Mesendoderm (in vitro differentiated cells): ENCODE measurements around the gene ALDH1A3.

Source experiments
- DNase-seq: peaks from one replicate; pipeline ENCODE4 v3.0.0; 2013
- H2AK5ac ChIP-seq: 2 replicates; pipeline ENCODE4 v1.6.1; 2013; ENCODE audit warnings: low read length, inconsistent platforms
- H2BK120ac ChIP-seq: 2 replicates; pipeline ENCODE4 v1.6.1; 2013; ENCODE audit warnings: low read depth, mild to moderate bottlenecking, low read length, moderate library complexity, mixed read lengths
- H2BK15ac ChIP-seq: replicated peaks from 2 replicates; pipeline ENCODE4 v1.6.1; 2013; ENCODE audit warnings: low read depth, mild to moderate bottlenecking, moderate library complexity
- H2BK5ac ChIP-seq: 2 replicates; pipeline ENCODE4 v1.6.1; 2013; ENCODE audit warnings: low read length, inconsistent platforms
- H3K18ac ChIP-seq: 2 replicates; pipeline ENCODE4 v1.6.1; 2013; ENCODE audit warnings: mild to moderate bottlenecking, low read length, mixed read lengths
- H3K23ac ChIP-seq: one replicate; pipeline ENCODE4 v1.6.1; 2013; ENCODE audit warnings: low read length
- H3K27ac ChIP-seq: 2 replicates; pipeline ENCODE4 v1.5.1; 2013; ENCODE audit warnings: low read depth, mild to moderate bottlenecking, inconsistent platforms, low read length, moderate library complexity
- H3K27me3 ChIP-seq: 2 replicates; pipeline ENCODE4 v1.6.1; 2013; ENCODE audit warnings: low read length, control low read depth, mild to moderate bottlenecking, inconsistent platforms; ENCODE audit not compliant: insufficient read depth, poor library complexity
- H3K36me3 ChIP-seq: 2 replicates; pipeline ENCODE4 v1.6.1; 2013; ENCODE audit warnings: low read length, inconsistent platforms; ENCODE audit not compliant: control insufficient read depth, insufficient read depth
- H3K4ac ChIP-seq: one replicate; pipeline ENCODE4 v1.6.1; 2013; ENCODE audit warnings: low read depth, mild to moderate bottlenecking, low read length, moderate library complexity
- H3K4me1 ChIP-seq: 2 replicates; pipeline ENCODE4 v1.6.1; 2013; ENCODE audit warnings: low read depth, low read length, inconsistent platforms; ENCODE audit not compliant: control insufficient read depth
- H3K4me2 ChIP-seq: 2 replicates; pipeline ENCODE4 v1.6.1; 2013; ENCODE audit warnings: low read length
- H3K4me3 ChIP-seq: 2 replicates; pipeline ENCODE4 v1.5.1; 2013; ENCODE audit warnings: mild to moderate bottlenecking, low read length
- H3K56ac ChIP-seq: one replicate; pipeline ENCODE4 v1.6.1; 2013; ENCODE audit warnings: low read length
- H3K79me1 ChIP-seq: 2 replicates; pipeline ENCODE4 v1.6.1; 2013; ENCODE audit warnings: low read length, inconsistent platforms
- H3K79me2 ChIP-seq: 2 replicates; pipeline ENCODE4 v1.6.1; 2013; ENCODE audit warnings: mild to moderate bottlenecking, low read length; ENCODE audit not compliant: control insufficient read depth, insufficient read depth
- H3K9ac ChIP-seq: 2 replicates; pipeline ENCODE4 v1.6.1; 2013; ENCODE audit warnings: low read length, inconsistent platforms
- H4K5ac ChIP-seq: one replicate; pipeline ENCODE4 v1.6.1; 2013; ENCODE audit warnings: low read length
- H4K8ac ChIP-seq: one replicate; pipeline ENCODE4 v1.6.1; 2013; ENCODE audit warnings: low read depth, mild to moderate bottlenecking, control low read depth, low read length, moderate library complexity
- WGBS: extraction: QIAGEN DNeasy Blood & Tissue Kit; methylation state at CpG from one replicate; pipeline ENCODE4 v1.1.7; 2013; ENCODE audit warnings: low lambda C conversion rate, missing lambda C conversion rate; ENCODE audit not compliant: insufficient coverage; ENCODE audit errors: extremely low coverage; 5-methylcytosine and 5-hydroxymethylcytosine counted together

Gene ALDH1A3

DNA sequence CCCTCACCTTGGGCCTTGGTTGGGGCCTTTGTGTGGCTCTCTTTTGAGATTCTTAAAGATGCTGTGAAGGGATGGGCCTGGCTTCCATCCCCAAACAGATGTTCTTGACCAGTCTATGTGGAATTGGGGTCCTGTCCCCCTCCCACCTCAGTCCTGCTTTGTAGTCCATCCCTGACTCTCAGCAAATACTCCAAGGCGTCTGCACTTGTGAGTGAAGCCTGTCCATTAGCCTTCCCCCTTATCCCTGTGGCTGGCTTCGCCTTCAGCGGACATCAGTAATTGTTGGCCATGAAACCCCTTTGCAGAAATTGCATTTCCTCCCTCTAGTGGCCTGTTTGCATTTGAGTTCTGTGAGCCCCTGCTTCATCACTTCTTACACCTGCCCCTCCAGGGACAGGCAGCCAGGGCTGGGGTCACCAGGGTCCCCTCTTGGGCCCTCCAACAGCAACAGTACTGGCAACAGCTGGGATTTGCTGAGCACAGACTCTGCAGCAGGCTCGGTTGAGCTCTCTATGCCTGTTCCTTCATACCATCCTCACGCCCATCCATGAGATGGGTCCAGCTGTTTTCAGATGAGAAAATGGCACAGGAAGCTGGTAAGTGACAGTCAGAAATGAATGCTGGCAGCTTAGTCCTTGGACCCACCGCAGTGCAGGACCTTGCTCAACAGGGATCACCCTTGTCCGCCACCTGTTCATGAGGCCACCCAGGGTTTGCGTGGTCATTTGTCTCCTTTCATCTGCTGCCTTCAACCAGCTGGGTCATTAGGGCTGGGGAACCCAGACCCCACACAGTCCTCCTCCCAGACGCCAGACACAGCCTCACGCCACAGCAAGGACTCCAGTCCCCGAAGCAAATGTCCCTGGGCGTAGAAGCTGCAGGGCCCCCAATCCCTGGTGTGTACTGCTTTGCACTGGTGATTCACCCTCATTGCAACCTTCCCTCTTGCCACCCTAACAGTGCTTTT is 30.6 kb downstream of the ALDH1A3 start:
- Histone ChIP-seq H4K5ac (no peak overlapping the region), H3K36me3 (no peaks in the 10 kb centered on the region), H3K4me2 (no peak overlapping the region), H3K27ac (no peak overlapping the region), H3K27me3 (no peaks in the 10 kb centered on the region), H2BK5ac (no peak overlapping the region), H3K79me1 (no peaks in the 10 kb centered on the region), H3K18ac (no peak overlapping the region), H2BK120ac (no peak overlapping the region), H3K4me1 (no peaks in the 10 kb centered on the region), H3K4me3 (no peak overlapping the region), H3K23ac (no peak overlapping the region), H2BK15ac (no peak overlapping the region), H3K56ac (no peak overlapping the region), H3K79me2 (no peaks in the 10 kb centered on the region), H3K4ac (no peak overlapping the region), H3K9ac (no peak overlapping the region), H2AK5ac (no peak overlapping the region), H4K8ac (no peak overlapping the region)
- no peak for DNase-seq
- WGBS = no CpG with 5 or more reads among the region's 12 CpGs

DNA sequence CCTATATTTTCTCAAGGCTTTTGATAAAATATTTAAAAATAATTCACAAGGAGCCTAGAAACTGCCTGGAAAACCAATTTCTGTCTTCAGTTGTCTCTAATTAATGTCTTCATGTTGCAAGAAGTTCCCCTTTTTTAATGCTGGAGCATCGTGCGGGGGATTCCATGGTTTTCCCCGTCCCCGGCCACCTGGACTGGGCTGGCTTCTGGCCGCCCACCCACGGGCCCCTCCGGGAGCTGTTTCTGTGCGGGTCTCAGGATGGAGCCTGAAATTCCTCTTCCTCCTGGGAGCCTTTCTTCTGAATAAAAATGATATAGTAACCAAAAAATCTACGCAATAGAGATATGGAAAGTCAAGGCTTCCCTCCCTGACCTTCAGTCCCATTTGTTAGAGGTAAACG is 31.5 kb downstream of the ALDH1A3 start:
- Histone ChIP-seq H3K4me3 (no peak overlapping the region), H3K27me3 (no peaks in the 10 kb centered on the region), H3K79me2 (no peaks in the 10 kb centered on the region), H3K23ac (no peak overlapping the region), H2BK15ac (no peak overlapping the region), H3K79me1 (no peaks in the 10 kb centered on the region), H3K56ac (no peak overlapping the region), H3K9ac (no peak overlapping the region), H3K18ac (no peak overlapping the region), H3K4ac (no peak overlapping the region), H4K8ac (no peak overlapping the region), H3K36me3 (no peaks in the 10 kb centered on the region), H3K4me1 (no peaks in the 10 kb centered on the region), H3K4me2 (no peak overlapping the region), H2BK120ac (no peak overlapping the region), H2AK5ac (no peak overlapping the region), H4K5ac (no peak overlapping the region), H2BK5ac (no peak overlapping the region), H3K27ac (no peak overlapping the region)
- no CpG with 5 or more reads among the region's 10 CpGs for WGBS
- no peak for DNase-seq

DNA sequence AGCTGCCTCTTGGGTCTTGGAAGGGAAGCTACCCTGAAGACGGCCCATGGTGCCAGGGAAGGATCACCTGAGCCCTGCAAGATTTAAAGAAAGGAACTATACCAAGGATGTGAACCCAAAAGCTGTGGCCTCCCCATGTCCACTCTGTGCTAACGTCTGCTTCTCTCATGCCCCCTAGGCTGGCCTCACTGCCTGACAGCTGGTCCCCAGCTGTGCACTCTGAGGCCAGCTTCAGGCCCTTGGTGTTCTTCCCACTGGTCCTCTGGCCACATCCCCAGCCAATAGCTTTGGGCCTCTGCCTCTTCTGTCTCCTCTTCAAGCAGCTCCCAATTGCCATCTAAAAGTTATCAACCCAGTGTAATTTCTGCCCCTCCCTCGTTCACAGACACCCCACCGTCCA is 34.3 kb downstream of the ALDH1A3 start:
- Histone ChIP-seq H3K9ac (no peak overlapping the region), H3K79me2 (no peaks in the 10 kb centered on the region), H3K4me3 (no peak overlapping the region), H2AK5ac (no peak overlapping the region), H3K36me3 (no peaks in the 10 kb centered on the region), H4K5ac (no peak overlapping the region), H3K23ac (no peak overlapping the region), H3K4me1 (peaks cover 3% of the 10 kb centered on the region), H3K79me1 (no peaks in the 10 kb centered on the region), H4K8ac (no peak overlapping the region), H2BK5ac (no peak overlapping the region), H3K4me2 (no peak overlapping the region), H3K18ac (no peak overlapping the region), H3K27me3 (peaks cover 6% of the 10 kb centered on the region), H3K27ac (no peak overlapping the region), H3K56ac (no peak overlapping the region), H2BK120ac (no peak overlapping the region), H2BK15ac (no peak overlapping the region), H3K4ac (no peak overlapping the region)
- no peak for DNase-seq
- no CpG with 5 or more reads among the region's 4 CpGs for WGBS

DNA sequence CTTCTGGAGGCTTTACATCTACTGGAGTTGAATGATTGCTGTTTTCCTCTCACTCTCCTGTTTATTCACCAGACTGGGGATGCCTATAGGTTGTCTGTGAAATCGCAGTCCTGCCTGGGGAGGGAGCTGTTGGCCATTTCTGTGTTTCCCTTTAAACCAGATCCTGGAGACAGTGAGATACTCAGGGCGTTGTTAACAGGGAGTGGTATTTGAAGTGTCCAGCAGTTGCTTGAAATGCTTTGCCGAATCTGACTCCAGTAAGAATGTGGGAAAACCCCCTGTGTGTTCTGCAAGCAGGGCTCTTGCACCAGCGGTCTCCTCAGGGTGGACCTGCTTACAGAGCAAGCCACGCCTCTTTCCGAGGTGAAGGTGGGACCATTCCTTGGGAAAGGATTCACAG is 35.2 kb downstream of the ALDH1A3 start:
- peak; percentile 73 for DNase-seq
- Histone ChIP-seq H3K23ac (no peak overlapping the region), H2BK120ac (no peak overlapping the region), H4K8ac (no peak overlapping the region), H3K27ac (no peak overlapping the region), H3K4me2 (no peak overlapping the region), H4K5ac (no peak overlapping the region), H3K18ac (no peak overlapping the region), H3K4me3 (no peak overlapping the region), H2AK5ac (no peak overlapping the region), H3K27me3 (peaks cover 11% of the 10 kb centered on the region), H3K4me1 (peaks cover 3% of the 10 kb centered on the region), H3K4ac (no peak overlapping the region), H3K56ac (no peak overlapping the region), H3K79me2 (no peaks in the 10 kb centered on the region), H2BK5ac (no peak overlapping the region), H2BK15ac (no peak overlapping the region), H3K36me3 (no peaks in the 10 kb centered on the region), H3K9ac (no peak overlapping the region), H3K79me1 (no peaks in the 10 kb centered on the region)
- no CpG with 5 or more reads among the region's 6 CpGs for WGBS

DNA sequence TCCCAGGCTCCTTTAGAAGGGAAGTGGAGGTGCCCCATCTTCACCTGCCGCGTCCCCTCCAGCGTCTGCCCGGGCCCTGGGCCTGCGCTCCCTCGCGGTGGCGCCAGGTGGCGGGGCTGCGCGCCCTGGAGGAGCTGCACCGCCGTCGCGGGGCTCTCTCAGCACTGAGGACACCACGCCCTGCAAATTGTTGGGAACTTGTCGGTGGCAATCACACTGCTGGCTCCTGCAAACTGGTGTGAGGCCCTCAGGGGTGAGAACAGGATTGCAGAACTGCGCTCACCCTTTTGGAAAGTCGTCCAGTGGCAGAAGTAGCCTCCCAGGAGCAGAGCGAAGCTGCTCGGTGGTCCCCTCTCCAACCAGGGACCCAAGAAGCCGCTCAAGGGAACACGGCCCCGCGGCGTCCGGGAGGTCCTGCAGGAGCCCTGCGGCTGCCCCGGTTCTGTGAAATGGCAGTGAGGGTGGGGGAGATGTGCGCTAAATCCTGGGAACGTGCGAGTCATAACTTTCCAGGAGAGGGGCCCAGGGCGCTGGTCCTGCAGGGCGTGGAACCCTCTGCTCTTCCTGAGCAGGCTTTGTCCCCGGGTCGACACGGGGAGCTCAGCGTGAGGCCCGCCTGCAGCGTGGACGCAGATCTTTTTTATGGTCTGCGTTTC is 38.5 kb downstream of the ALDH1A3 start:
- peak overlapping the region; percentile 79 for H3K4me2 ChIP-seq
- H2BK120ac ChIP-seq = no peak overlapping the region
- peak; percentile 92 for DNase-seq
- no peak overlapping the region for H3K23ac ChIP-seq
- H3K4ac ChIP-seq = no peak overlapping the region
- H3K79me2 ChIP-seq = no peaks in the 10 kb centered on the region
- peak overlapping the region; percentile 69 for H3K56ac ChIP-seq
- peaks cover 3% of the 10 kb centered on the region for H3K4me1 ChIP-seq
- H3K27ac ChIP-seq = no peak overlapping the region
- H2AK5ac ChIP-seq = no peak overlapping the region
- no CpG with 5 or more reads among the region's 42 CpGs for WGBS
- no peaks in the 10 kb centered on the region for H3K36me3 ChIP-seq
- no peak overlapping the region for H4K8ac ChIP-seq
- no peak overlapping the region for H3K18ac ChIP-seq
- no peak overlapping the region for H2BK5ac ChIP-seq
- no peak overlapping the region for H2BK15ac ChIP-seq
- no peak overlapping the region for H4K5ac ChIP-seq
- H3K27me3 ChIP-seq = peaks cover 25% of the 10 kb centered on the region
- peak overlapping the region; percentile 51 for H3K9ac ChIP-seq
- peak overlapping the region; percentile 36 for H3K4me3 ChIP-seq
- H3K79me1 ChIP-seq = no peaks in the 10 kb centered on the region
